Measurements from ENCODE around the gene DYNC1H1. TPM values are rescaled to one million over a fixed set of nuclear protein-coding genes. Genes with fewer than 3 reads are reported as not detected.
A peak's percentile ranks its signal among the peaks of the same experiment; 100 is the strongest.

The DYNC1H1 gene
- total RNA-seq, 1 donor from 2014 or later = 237 TPM

- no peak overlapping the region for H3K27ac ChIP-seq
- H3K4me1 Mint-ChIP-seq = peaks cover 21% of the 10 kb centered on the region
- H2AFZ ChIP-seq (replicated peaks) = peak overlapping the region; percentile 9
- H3K9ac ChIP-seq = no peak overlapping the region
- no peak for DNase-seq (ENCODE audit: low spot score)
- no peaks in the 10 kb centered on the region for H3K79me2 ChIP-seq (ENCODE audit: low read depth)
- no peaks in the 10 kb centered on the region for H3K9me3 ChIP-seq (ENCODE audit: low read depth)
- H3K4me2 ChIP-seq = no peak overlapping the region
- H3K9me3 Mint-ChIP-seq = no peaks in the 10 kb centered on the region
- H3K27me3 ChIP-seq = no peaks in the 10 kb centered on the region
- peaks cover 32% of the 10 kb centered on the region for H3F3A ChIP-seq (ENCODE audit: low read depth)
- no peak for TF ChIP-seq EZH2 (IDR thresholded peaks at IDR 0.05)
- TF ChIP-seq, protein P1, sequence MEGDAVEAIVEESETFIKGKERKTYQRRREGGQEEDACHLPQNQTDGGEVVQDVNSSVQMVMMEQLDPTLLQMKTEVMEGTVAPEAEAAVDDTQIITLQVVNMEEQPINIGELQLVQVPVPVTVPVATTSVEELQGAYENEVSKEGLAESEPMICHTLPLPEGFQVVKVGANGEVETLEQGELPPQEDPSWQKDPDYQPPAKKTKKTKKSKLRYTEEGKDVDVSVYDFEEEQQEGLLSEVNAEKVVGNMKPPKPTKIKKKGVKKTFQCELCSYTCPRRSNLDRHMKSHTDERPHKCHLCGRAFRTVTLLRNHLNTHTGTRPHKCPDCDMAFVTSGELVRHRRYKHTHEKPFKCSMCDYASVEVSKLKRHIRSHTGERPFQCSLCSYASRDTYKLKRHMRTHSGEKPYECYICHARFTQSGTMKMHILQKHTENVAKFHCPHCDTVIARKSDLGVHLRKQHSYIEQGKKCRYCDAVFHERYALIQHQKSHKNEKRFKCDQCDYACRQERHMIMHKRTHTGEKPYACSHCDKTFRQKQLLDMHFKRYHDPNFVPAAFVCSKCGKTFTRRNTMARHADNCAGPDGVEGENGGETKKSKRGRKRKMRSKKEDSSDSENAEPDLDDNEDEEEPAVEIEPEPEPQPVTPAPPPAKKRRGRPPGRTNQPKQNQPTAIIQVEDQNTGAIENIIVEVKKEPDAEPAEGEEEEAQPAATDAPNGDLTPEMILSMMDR (IDR thresholded peaks at IDR 0.05) = no peak
- no peak for TF ChIP-seq EZH2phosphoT487 (IDR thresholded peaks at IDR 0.05)
- H3K4me3 Mint-ChIP-seq = no peak overlapping the region
- H3K4me3 ChIP-seq = no peak overlapping the region
- peaks cover 2% of the 10 kb centered on the region for H3K4me1 ChIP-seq
- no peak overlapping the region for H3K27ac Mint-ChIP-seq
- H3K36me3 ChIP-seq = no peaks in the 10 kb centered on the region
- no peaks in the 10 kb centered on the region for H4K20me1 ChIP-seq (ENCODE audit: low read depth)
- peaks cover 16% of the 10 kb centered on the region for H3K27me3 Mint-ChIP-seq (ENCODE audit: insufficient read depth, low read depth)
- H3K36me3 Mint-ChIP-seq = peaks cover 12% of the 10 kb centered on the region
These were observed 93.8 kb downstream of the DYNC1H1 start for GRCh38 chr14:102058146-102058545.

DNA sequence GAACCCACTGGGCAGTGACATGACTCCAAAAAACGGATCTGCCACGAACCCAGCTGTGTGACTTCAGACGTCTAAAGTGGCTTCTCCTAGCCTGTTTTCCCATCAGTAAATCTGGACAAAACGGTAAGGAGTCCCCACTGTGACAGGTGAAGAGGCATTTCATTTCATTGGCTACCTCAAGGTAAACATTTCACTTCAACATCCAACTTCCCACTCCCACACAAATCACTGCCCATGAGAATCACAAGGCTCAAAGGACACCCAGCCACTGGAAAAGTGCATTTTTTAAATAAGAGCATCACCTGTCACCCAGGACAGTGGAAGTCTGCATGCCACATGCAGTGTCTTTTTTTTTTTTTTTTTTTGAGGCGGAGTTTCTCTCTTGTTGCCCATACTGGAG is 94.6 kb downstream of the DYNC1H1 start:
- no peak overlapping the region for H2AFZ ChIP-seq (replicated peaks)
- no peak overlapping the region for H3K9ac ChIP-seq

GRCh38 chr14:102063109-102063807 is 98.9 kb downstream of the DYNC1H1 start:
- H3F3A ChIP-seq (ENCODE audit: low read depth) = peaks cover 25% of the 10 kb centered on the region
- H3K4me2 ChIP-seq = peak overlapping the region; percentile 56
- H3K27ac Mint-ChIP-seq = no peak overlapping the region
- no peak for TF ChIP-seq EZH2 (IDR thresholded peaks at IDR 0.05)
- TF ChIP-seq EZH2phosphoT487 (IDR thresholded peaks at IDR 0.05) = no peak
- TF ChIP-seq, protein P1 (IDR thresholded peaks at IDR 0.05) = peak; percentile 46
- no peak overlapping the region for H3K27ac ChIP-seq
- H3K27me3 ChIP-seq = no peaks in the 10 kb centered on the region
- H3K4me3 Mint-ChIP-seq = no peak overlapping the region
- H3K9me3 ChIP-seq (ENCODE audit: low read depth) = no peaks in the 10 kb centered on the region
- H3K4me1 Mint-ChIP-seq = peaks cover 19% of the 10 kb centered on the region
- no peaks in the 10 kb centered on the region for H3K36me3 Mint-ChIP-seq
- no peak overlapping the region for H3K9ac ChIP-seq
- H4K20me1 ChIP-seq (ENCODE audit: low read depth) = no peaks in the 10 kb centered on the region
- no peaks in the 10 kb centered on the region for H3K9me3 Mint-ChIP-seq
- no peak overlapping the region for H3K4me3 ChIP-seq
- no peaks in the 10 kb centered on the region for H3K79me2 ChIP-seq (ENCODE audit: low read depth)
- no peaks in the 10 kb centered on the region for H3K36me3 ChIP-seq
- H3K27me3 Mint-ChIP-seq (ENCODE audit: insufficient read depth, low read depth) = peaks cover 5% of the 10 kb centered on the region
- peaks cover 6% of the 10 kb centered on the region for H3K4me1 ChIP-seq
- peak; percentile 65 for DNase-seq (ENCODE audit: low spot score)
- H2AFZ ChIP-seq (replicated peaks) = no peak overlapping the region

More for the DNA sequence above, 94.6 kb downstream of the DYNC1H1 start:
- Histone ChIP-seq H3K4me1 (peaks cover 6% of the 10 kb centered on the region), H3K9me3 (ENCODE audit: low read depth) (no peaks in the 10 kb centered on the region), H3K4me2 (no peak overlapping the region), H3K36me3 (no peaks in the 10 kb centered on the region), H4K20me1 (ENCODE audit: low read depth) (no peaks in the 10 kb centered on the region), H3K27ac (no peak overlapping the region), H3K79me2 (ENCODE audit: low read depth) (no peaks in the 10 kb centered on the region), H3F3A (ENCODE audit: low read depth) (peaks cover 40% of the 10 kb centered on the region), H3K27me3 (no peaks in the 10 kb centered on the region), H3K4me3 (no peak overlapping the region)
- Mint-ChIP-seq H3K9me3 (no peaks in the 10 kb centered on the region), H3K36me3 (peaks cover 12% of the 10 kb centered on the region), H3K27me3 (ENCODE audit: insufficient read depth, low read depth) (peaks cover 14% of the 10 kb centered on the region), H3K27ac (no peak overlapping the region), H3K4me1 (peaks cover 26% of the 10 kb centered on the region), H3K4me3 (no peak overlapping the region)
- no peak for DNase-seq (ENCODE audit: low spot score)
- TF ChIP-seq, protein P1 (IDR thresholded peaks at IDR 0.05) = no peak
- no peak for TF ChIP-seq EZH2 (IDR thresholded peaks at IDR 0.05)
- no peak for TF ChIP-seq EZH2phosphoT487 (IDR thresholded peaks at IDR 0.05)
